Neural progenitor cell (in vitro differentiated cells): ENCODE measurements around the gene C5AR1. TPM values are rescaled to one million over a fixed set of nuclear protein-coding genes. Genes with fewer than 3 reads are reported as not detected.

ENCODE experiments used
- DNase-seq: peaks from one replicate; pipeline ENCODE4 v3.0.0-alpha.2; 2016; ENCODE audit warnings: low spot score
- H2AFZ ChIP-seq: fragments of 200-600 bp; sonication (generic); replicated peaks from 2 replicates; pipeline ENCODE4 v1.6.1; 2016; ENCODE audit warnings: antibody characterized with exemption
- H3F3A ChIP-seq: fragments of 200-600 bp; sonication (generic); 2 replicates; pipeline ENCODE4 v1.6.1; 2016; ENCODE audit warnings: antibody characterized with exemption, low read depth
- H3K27ac ChIP-seq: fragments of 200-600 bp; sonication (generic); 2 replicates; pipeline ENCODE4 v1.5.1; 2016; ENCODE audit warnings: mild to moderate bottlenecking
- H3K27me3 ChIP-seq: fragments of 200-600 bp; sonication (generic); 2 replicates; pipeline ENCODE4 v1.6.1; 2016; ENCODE audit warnings: mild to moderate bottlenecking, moderate library complexity
- H3K36me3 ChIP-seq: fragments of 200-600 bp; sonication (generic); 2 replicates; pipeline ENCODE4 v1.5.1; 2016
- H3K4me1 ChIP-seq: fragments of 200-600 bp; sonication (generic); 2 replicates; pipeline ENCODE4 v1.6.1; 2016; ENCODE audit warnings: mixed run types
- H3K4me2 ChIP-seq: fragments of 200-600 bp; sonication (generic); 2 replicates; pipeline ENCODE4 v1.6.1; 2016
- H3K4me3 ChIP-seq: fragments of 200-600 bp; sonication (generic); 2 replicates; pipeline ENCODE4 v1.5.1; 2016
- H3K79me2 ChIP-seq: fragments of 200-600 bp; sonication (generic); 2 replicates; pipeline ENCODE4 v1.6.1; 2016; ENCODE audit warnings: low read depth
- H3K9ac ChIP-seq: fragments of 200-600 bp; sonication (generic); 2 replicates; pipeline ENCODE4 v1.6.1; 2016
- H3K9me3 ChIP-seq: fragments of 200-600 bp; sonication (generic); 2 replicates; pipeline ENCODE4 v1.5.1; 2016; ENCODE audit warnings: low read depth
- H4K20me1 ChIP-seq: fragments of 200-600 bp; sonication (generic); 2 replicates; pipeline ENCODE4 v1.6.1; 2016; ENCODE audit warnings: low read depth
- H3K27ac Mint-ChIP-seq: 3 replicates; pipeline ENCODE4 v1.8.0; 2021; ENCODE audit warnings: mixed read lengths
- H3K27me3 Mint-ChIP-seq: 2 replicates; pipeline ENCODE4 v1.8.0; 2022; ENCODE audit warnings: low read depth, mild to moderate bottlenecking, inconsistent platforms, moderate library complexity, mixed read lengths; ENCODE audit not compliant: insufficient read depth
- H3K36me3 Mint-ChIP-seq: 3 replicates; pipeline ENCODE4 v1.8.0; 2021; ENCODE audit warnings: mixed read lengths
- H3K4me1 Mint-ChIP-seq: 3 replicates; pipeline ENCODE4 v1.8.0; 2021; ENCODE audit warnings: mixed read lengths
- H3K4me3 Mint-ChIP-seq: 3 replicates; pipeline ENCODE4 v1.8.0; 2021; ENCODE audit warnings: mild to moderate bottlenecking, moderate library complexity, mixed read lengths
- H3K9me3 Mint-ChIP-seq: 3 replicates; pipeline ENCODE4 v1.8.0; 2020; ENCODE audit warnings: mixed read lengths
- EZH2 ChIP-seq: fragments of 200-600 bp; sonication (generic); IDR thresholded peaks from 2 replicates; pipeline ENCODE4 v1.6.1; 2017; ENCODE audit warnings: antibody characterized with exemption, mild to moderate bottlenecking, moderate library complexity
- EZH2phosphoT487 ChIP-seq: fragments of 200-600 bp; sonication (generic); IDR thresholded peaks from 2 replicates; pipeline ENCODE4 v1.6.1; 2017; ENCODE audit warnings: antibody characterized with exemption
- total RNA-seq: library from RNA; depleted of rRNA; stranded (reverse); fragments of >200 nt; gene quantifications from 2 replicates; pipeline ENCODE4 v1.2.3, GENCODE V29; 2015; ENCODE audit warnings: low replicate concordance
- TF ChIP-seq, protein P1 (sequence below): fragments of 200-600 bp; sonication (generic); IDR thresholded peaks from 2 replicates; pipeline ENCODE4 v1.5.1; 2017; ENCODE audit warnings: antibody characterized with exemption, mild to moderate bottlenecking

The C5AR1 gene
- total RNA-seq, 1 donor from 2014 or later, result 0.06 TPM

DNA sequence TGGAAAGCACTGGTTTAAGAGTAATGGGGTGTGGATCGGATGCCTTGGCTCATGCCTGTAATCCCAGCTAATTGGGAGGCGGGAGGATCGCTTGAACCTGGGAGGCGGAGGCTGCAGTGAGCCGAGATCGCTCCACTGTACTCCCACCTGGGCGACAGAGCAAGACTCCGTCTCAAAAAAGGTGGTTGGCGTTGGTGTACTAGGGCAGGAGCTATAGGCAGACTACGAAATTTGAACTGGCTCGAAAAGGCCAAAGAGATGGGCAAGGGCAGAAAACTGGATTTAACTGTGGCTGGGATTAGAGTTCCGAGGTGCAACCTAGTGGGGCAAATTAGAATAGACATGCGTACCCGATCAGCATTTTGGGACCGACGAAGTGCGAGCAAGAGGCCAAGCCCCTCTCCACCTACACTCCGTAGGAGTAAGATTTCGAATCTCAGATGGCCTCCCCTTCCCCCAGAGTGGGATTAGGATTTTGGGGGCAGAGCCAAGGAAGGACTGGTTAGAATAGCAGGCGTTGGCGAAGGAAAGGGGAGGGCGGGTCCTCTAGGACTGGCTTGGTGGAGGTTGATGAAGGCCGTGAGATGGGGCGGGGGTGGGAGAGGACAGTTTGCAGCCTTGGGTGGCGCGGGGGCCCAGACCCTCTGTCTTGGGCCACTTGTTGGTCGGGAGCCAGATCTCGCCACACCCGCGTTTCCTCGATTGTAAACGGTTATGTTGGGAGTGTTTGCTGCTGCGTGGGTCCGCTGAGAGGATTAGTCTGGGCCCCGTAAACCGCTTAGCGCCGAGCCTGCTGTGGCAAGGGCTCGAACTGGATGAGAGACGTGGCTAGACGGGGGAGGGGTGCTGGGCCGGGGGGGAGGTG, 37.0 kb upstream of the C5AR1 start:
- peaks cover 19% of the 10 kb centered on the region for H3K36me3 Mint-ChIP-seq
- H3K4me1 ChIP-seq, result peaks cover 17% of the 10 kb centered on the region
- peaks cover 43% of the 10 kb centered on the region for H3F3A ChIP-seq
- peak overlapping the region; percentile 92 for H3K27ac ChIP-seq
- H3K9ac ChIP-seq, result peak overlapping the region; percentile 3
- no peak overlapping the region for H2AFZ ChIP-seq
- peak; percentile 63 for DNase-seq
- H3K9me3 ChIP-seq, result no peaks in the 10 kb centered on the region
- H3K27ac Mint-ChIP-seq, result peak overlapping the region; percentile 57
- H3K4me1 Mint-ChIP-seq, result peaks cover 23% of the 10 kb centered on the region
- peaks cover 33% of the 10 kb centered on the region for H4K20me1 ChIP-seq
- H3K27me3 ChIP-seq, result peaks cover 10% of the 10 kb centered on the region
- peak overlapping the region; percentile 88 for H3K4me3 Mint-ChIP-seq
- H3K4me3 ChIP-seq, result peak overlapping the region; percentile 70
- peaks cover 4% of the 10 kb centered on the region for H3K9me3 Mint-ChIP-seq
- no peaks in the 10 kb centered on the region for H3K36me3 ChIP-seq
- no peak for TF ChIP-seq EZH2phosphoT487
- no peak for TF ChIP-seq EZH2
- TF ChIP-seq, protein P1, sequence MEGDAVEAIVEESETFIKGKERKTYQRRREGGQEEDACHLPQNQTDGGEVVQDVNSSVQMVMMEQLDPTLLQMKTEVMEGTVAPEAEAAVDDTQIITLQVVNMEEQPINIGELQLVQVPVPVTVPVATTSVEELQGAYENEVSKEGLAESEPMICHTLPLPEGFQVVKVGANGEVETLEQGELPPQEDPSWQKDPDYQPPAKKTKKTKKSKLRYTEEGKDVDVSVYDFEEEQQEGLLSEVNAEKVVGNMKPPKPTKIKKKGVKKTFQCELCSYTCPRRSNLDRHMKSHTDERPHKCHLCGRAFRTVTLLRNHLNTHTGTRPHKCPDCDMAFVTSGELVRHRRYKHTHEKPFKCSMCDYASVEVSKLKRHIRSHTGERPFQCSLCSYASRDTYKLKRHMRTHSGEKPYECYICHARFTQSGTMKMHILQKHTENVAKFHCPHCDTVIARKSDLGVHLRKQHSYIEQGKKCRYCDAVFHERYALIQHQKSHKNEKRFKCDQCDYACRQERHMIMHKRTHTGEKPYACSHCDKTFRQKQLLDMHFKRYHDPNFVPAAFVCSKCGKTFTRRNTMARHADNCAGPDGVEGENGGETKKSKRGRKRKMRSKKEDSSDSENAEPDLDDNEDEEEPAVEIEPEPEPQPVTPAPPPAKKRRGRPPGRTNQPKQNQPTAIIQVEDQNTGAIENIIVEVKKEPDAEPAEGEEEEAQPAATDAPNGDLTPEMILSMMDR, result no peak
- H3K27me3 Mint-ChIP-seq, result peaks cover 6% of the 10 kb centered on the region
- peak overlapping the region; percentile 88 for H3K4me2 ChIP-seq
- H3K79me2 ChIP-seq, result no peaks in the 10 kb centered on the region

DNA sequence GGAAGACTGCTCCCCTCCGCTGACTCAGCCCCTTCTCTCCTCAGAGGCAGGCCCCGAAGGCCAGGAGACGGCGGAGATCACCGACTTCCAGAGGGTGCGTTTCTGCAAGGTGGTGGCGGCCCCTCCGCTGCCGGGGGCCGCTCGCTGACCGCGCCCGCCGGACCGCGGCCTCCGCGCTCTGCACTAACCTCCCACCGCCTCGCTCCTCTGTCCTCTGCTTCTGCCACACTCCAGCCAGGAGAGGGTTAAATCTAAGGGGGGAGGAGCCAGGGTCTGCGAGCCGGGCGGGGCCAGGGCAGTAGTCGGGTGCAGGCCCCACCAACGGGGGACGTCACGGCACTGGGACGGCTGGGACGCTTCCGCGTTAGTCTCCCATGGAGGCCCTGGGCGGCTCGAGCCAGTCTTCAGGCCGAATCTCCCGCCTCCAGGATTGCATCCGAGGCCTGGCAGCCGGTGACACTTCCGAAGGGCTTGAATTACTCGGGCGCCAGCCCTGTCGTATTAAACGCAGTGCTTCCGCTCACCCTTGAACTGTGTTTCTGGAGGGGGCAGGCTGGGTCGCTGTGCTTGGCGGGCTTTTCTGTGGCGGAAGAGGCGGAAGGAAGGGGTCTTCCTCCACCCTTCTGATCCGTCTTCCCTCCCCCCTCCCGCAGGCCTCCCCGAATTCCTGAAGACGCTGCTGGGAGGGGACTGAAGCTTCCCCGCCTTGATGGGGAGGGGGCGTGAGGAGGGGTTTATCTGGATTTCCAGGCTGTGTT, 36.2 kb upstream of the C5AR1 start:
- peak overlapping the region; percentile 70 for H3K4me3 ChIP-seq
- peak overlapping the region; percentile 62 for H3K27ac Mint-ChIP-seq
- H3K9me3 Mint-ChIP-seq, result peaks cover 4% of the 10 kb centered on the region
- peaks cover 10% of the 10 kb centered on the region for H3K27me3 ChIP-seq
- peaks cover 43% of the 10 kb centered on the region for H3F3A ChIP-seq
- H3K4me3 Mint-ChIP-seq, result peak overlapping the region; percentile 88
- H3K9ac ChIP-seq, result peak overlapping the region; percentile 3
- peak overlapping the region; percentile 88 for H3K4me2 ChIP-seq
- peaks cover 6% of the 10 kb centered on the region for H3K27me3 Mint-ChIP-seq
- peaks cover 33% of the 10 kb centered on the region for H4K20me1 ChIP-seq
- no peaks in the 10 kb centered on the region for H3K36me3 ChIP-seq
- DNase-seq, result peak; percentile 96
- no peaks in the 10 kb centered on the region for H3K79me2 ChIP-seq
- peaks cover 17% of the 10 kb centered on the region for H3K4me1 ChIP-seq
- H3K4me1 Mint-ChIP-seq, result peaks cover 23% of the 10 kb centered on the region
- peak overlapping the region; percentile 92 for H3K27ac ChIP-seq
- H2AFZ ChIP-seq, result peak overlapping the region; percentile 28
- no peaks in the 10 kb centered on the region for H3K9me3 ChIP-seq
- peaks cover 14% of the 10 kb centered on the region for H3K36me3 Mint-ChIP-seq
- no peak for TF ChIP-seq EZH2
- TF ChIP-seq, protein P1, result peak; percentile 20
- no peak for TF ChIP-seq EZH2phosphoT487

DNA sequence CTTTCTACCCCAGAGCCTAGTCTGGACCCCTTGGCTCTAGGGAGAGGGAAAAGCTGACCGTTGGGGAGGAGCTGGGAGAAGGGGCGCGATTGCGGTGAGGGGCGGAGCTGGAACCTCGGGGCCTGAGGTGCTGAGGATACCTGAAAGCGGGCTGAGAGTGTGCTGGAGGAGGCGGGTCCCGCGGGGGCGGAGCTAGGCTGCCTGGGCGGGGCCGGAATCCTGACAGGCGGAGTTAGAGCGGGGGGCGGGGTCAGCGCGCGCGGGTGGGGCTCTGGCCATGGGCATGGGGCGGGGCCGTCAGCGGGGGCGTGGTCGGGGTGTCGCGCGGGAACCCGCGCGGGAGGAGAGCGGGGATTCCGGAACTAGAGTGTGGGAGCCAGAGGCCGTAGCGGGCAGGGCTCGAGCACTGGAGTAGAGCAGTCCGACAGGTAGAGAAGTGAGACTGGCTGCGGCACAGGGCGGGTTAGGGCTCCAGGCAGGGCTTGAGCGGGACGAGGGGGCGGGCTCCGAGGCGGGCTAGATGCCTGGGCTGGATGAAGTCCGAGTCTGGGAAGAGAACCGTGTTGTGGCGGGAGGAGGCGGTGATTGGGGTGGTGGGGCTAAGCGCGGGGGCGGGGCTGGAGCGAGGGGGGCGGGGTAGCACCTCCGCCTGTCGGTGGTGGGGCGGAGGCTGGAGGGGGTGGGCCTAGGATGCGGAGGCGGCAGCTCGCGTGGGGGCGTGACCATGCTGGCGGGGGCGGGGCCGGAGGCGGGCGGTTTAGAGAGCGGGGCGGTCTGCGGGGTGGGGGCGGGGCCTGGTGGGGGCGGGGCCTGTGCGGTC, 35.4 kb upstream of the C5AR1 start, which contains the start of gene INAFM1:
Gene INAFM1 (plus strand): TSS at position 815 of the 820 bp plus-strand sequence. CDS start 35 bp downstream, outside the sequence.
- DNase-seq, result peak; percentile 95
- Histone ChIP-seq H3K27me3 (peaks cover 10% of the 10 kb centered on the region), H3K36me3 (no peaks in the 10 kb centered on the region), H3K9ac (no peak within 1 kb of the TSS), H3K4me1 (peaks cover 17% of the 10 kb centered on the region), H2AFZ (peak within 1 kb of the TSS; percentile 28), H4K20me1 (peaks cover 33% of the 10 kb centered on the region), H3K27ac (peak within 1 kb of the TSS; percentile 92), H3F3A (peaks cover 43% of the 10 kb centered on the region), H3K4me2 (peak within 1 kb of the TSS; percentile 95), H3K79me2 (no peaks in the 10 kb centered on the region), H3K9me3 (no peaks in the 10 kb centered on the region), H3K4me3 (peak within 1 kb of the TSS; percentile 70)
- H3K9me3 Mint-ChIP-seq, result peaks cover 4% of the 10 kb centered on the region
- H3K27me3 Mint-ChIP-seq, result peaks cover 6% of the 10 kb centered on the region
- H3K4me1 Mint-ChIP-seq, result peaks cover 23% of the 10 kb centered on the region
- H3K27ac Mint-ChIP-seq, result peak within 1 kb of the TSS; percentile 66
- peak within 1 kb of the TSS; percentile 89 for H3K4me3 Mint-ChIP-seq
- TF ChIP-seq EZH2phosphoT487, result no peak
- no peak for TF ChIP-seq EZH2
- TF ChIP-seq, protein P1, result no peak
- H3K36me3 Mint-ChIP-seq, result peaks cover 12% of the 10 kb centered on the region
